Astrocyte (in vitro differentiated cells and primary cell): ENCODE results near the gene PPP2R3B. TPM values are rescaled to one million over a fixed set of nuclear protein-coding genes. Genes with fewer than 3 reads are reported as not detected.

Experiments used
- DNase-seq: peaks from one replicate; pipeline ENCODE4 v3.0.0-alpha.2; 2010; ENCODE audit warnings: low read depth
- FAIRE-seq: peaks from 2 replicates; lab custom pipeline; 2011; peaks lifted over from hg19 to GRCh38; lab: Jason Lieb, UNC
- H2AFZ ChIP-seq: 2 replicates; pipeline ENCODE4 v1.6.0; 2012; ENCODE audit warnings: low read depth, low read length, inconsistent platforms
- H3K27ac ChIP-seq: 2 replicates; pipeline ENCODE4 v1.5.1; 2011; ENCODE audit warnings: low read depth, low read length, inconsistent platforms
- H3K27me3 ChIP-seq: 2 replicates; pipeline ENCODE4 v1.6.0; 2011; ENCODE audit warnings: low read length, inconsistent platforms; ENCODE audit not compliant: insufficient read depth
- H3K36me3 ChIP-seq: 2 replicates; pipeline ENCODE4 v1.5.1; 2011; ENCODE audit warnings: low read length, inconsistent platforms; ENCODE audit not compliant: insufficient read depth
- H3K4me1 ChIP-seq: 2 replicates; pipeline ENCODE4 v1.5.1; 2011; ENCODE audit warnings: low read length, inconsistent platforms; ENCODE audit not compliant: insufficient read depth
- H3K4me2 ChIP-seq: 2 replicates; pipeline ENCODE4 v1.6.0; 2012; ENCODE audit warnings: low read length, inconsistent platforms
- H3K4me3 ChIP-seq: 2 replicates; pipeline ENCODE4 v1.5.1; 2011; ENCODE audit warnings: low read depth, mild to moderate bottlenecking, low read length, inconsistent platforms; ENCODE audit not compliant: insufficient read depth
- H3K79me2 ChIP-seq: 2 replicates; pipeline ENCODE4 v1.6.0; 2012; ENCODE audit warnings: mild to moderate bottlenecking, low read length, inconsistent platforms; ENCODE audit not compliant: insufficient read depth
- H3K9ac ChIP-seq: 2 replicates; pipeline ENCODE4 v1.6.0; 2012; ENCODE audit warnings: mild to moderate bottlenecking, low read length, inconsistent platforms
- H3K9me3 ChIP-seq: 2 replicates; pipeline ENCODE4 v1.5.1; 2012; ENCODE audit warnings: low read depth, mild to moderate bottlenecking, low read length, inconsistent platforms; ENCODE audit not compliant: insufficient read depth
- H4K20me1 ChIP-seq: 2 replicates; pipeline ENCODE4 v1.6.0; 2012; ENCODE audit warnings: low read length, inconsistent platforms; ENCODE audit not compliant: insufficient read depth
- H3K27ac Mint-ChIP-seq: one replicate; pipeline ENCODE4 v1.8.0; 2021; ENCODE audit warnings: mild to moderate bottlenecking, mixed read lengths; ENCODE audit not compliant: unreplicated experiment
- H3K27me3 Mint-ChIP-seq: one replicate; pipeline ENCODE4 v1.8.0; 2021; ENCODE audit warnings: low read depth, mixed read lengths; ENCODE audit not compliant: unreplicated experiment
- H3K36me3 Mint-ChIP-seq: one replicate; pipeline ENCODE4 v1.8.0; 2021; ENCODE audit warnings: low read depth, mixed read lengths; ENCODE audit not compliant: unreplicated experiment
- H3K4me1 Mint-ChIP-seq: one replicate; pipeline ENCODE4 v1.8.0; 2021; ENCODE audit warnings: low read depth, mixed read lengths; ENCODE audit not compliant: unreplicated experiment
- H3K4me3 Mint-ChIP-seq: one replicate; pipeline ENCODE4 v1.8.0; 2021; ENCODE audit warnings: mild to moderate bottlenecking, moderate library complexity, mixed read lengths; ENCODE audit not compliant: unreplicated experiment
- H3K9me3 Mint-ChIP-seq: one replicate; pipeline ENCODE4 v1.8.0; 2021; ENCODE audit warnings: mild to moderate bottlenecking, mixed read lengths; ENCODE audit not compliant: unreplicated experiment
- EZH2 ChIP-seq: IDR thresholded peaks from 2 replicates; pipeline ENCODE4 v1.6.1; 2012; ENCODE audit warnings: mild to moderate bottlenecking, low read length, inconsistent platforms; ENCODE audit not compliant: insufficient read depth
- total RNA-seq: library from RNA; stranded (reverse); gene quantifications from 2 replicates; pipeline ENCODE4 v1.2.1, GENCODE V29; 2021
- TF ChIP-seq, protein P1 (sequence below): IDR thresholded peaks from 2 replicates; pipeline ENCODE4 v1.5.1; 2011; ENCODE audit warnings: low read depth, mild to moderate bottlenecking, inconsistent platforms, low read length, moderate library complexity; ENCODE audit not compliant: insufficient read depth

The PPP2R3B gene
- total RNA-seq, 1 donor from 2014 or later, result 44.7 TPM

GRCh38 chrX:350534-351323, 36.0 kb downstream of the PPP2R3B start:
- Histone ChIP-seq H3K79me2 (peaks cover 1% of the 10 kb centered on the region), H3K27me3 (no peaks in the 10 kb centered on the region), H2AFZ (no peak overlapping the region), H3K9me3 (no peaks in the 10 kb centered on the region), H3K4me1 (no peaks in the 10 kb centered on the region), H4K20me1 (no peaks in the 10 kb centered on the region), H3K4me2 (no peak overlapping the region), H3K4me3 (no peak overlapping the region), H3K9ac (no peak overlapping the region), H3K36me3 (no peaks in the 10 kb centered on the region), H3K27ac (no peak overlapping the region)
- FAIRE-seq (no peak), DNase-seq (no peak)
- Mint-ChIP-seq H3K36me3 (peaks cover 23% of the 10 kb centered on the region), H3K27me3 (no peaks in the 10 kb centered on the region), H3K4me1 (peaks cover 22% of the 10 kb centered on the region), H3K27ac (no peak overlapping the region), H3K9me3 (no peaks in the 10 kb centered on the region), H3K4me3 (no peak overlapping the region)
- TF ChIP-seq, protein P1, sequence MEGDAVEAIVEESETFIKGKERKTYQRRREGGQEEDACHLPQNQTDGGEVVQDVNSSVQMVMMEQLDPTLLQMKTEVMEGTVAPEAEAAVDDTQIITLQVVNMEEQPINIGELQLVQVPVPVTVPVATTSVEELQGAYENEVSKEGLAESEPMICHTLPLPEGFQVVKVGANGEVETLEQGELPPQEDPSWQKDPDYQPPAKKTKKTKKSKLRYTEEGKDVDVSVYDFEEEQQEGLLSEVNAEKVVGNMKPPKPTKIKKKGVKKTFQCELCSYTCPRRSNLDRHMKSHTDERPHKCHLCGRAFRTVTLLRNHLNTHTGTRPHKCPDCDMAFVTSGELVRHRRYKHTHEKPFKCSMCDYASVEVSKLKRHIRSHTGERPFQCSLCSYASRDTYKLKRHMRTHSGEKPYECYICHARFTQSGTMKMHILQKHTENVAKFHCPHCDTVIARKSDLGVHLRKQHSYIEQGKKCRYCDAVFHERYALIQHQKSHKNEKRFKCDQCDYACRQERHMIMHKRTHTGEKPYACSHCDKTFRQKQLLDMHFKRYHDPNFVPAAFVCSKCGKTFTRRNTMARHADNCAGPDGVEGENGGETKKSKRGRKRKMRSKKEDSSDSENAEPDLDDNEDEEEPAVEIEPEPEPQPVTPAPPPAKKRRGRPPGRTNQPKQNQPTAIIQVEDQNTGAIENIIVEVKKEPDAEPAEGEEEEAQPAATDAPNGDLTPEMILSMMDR, result no peak
- no peak for TF ChIP-seq EZH2

GRCh38 chrX:350148-350533, 36.6 kb downstream of the PPP2R3B start:
- TF ChIP-seq, protein P1, result no peak
- TF ChIP-seq EZH2, result no peak
- H3K27ac Mint-ChIP-seq, result no peak overlapping the region
- no peak overlapping the region for H3K27ac ChIP-seq
- H4K20me1 ChIP-seq, result no peaks in the 10 kb centered on the region
- no peak overlapping the region for H2AFZ ChIP-seq
- H3K9me3 Mint-ChIP-seq, result no peaks in the 10 kb centered on the region
- DNase-seq (no peak), FAIRE-seq (no peak)
- H3K27me3 ChIP-seq, result no peaks in the 10 kb centered on the region
- H3K27me3 Mint-ChIP-seq, result no peaks in the 10 kb centered on the region
- peaks cover 23% of the 10 kb centered on the region for H3K36me3 Mint-ChIP-seq
- H3K4me2 ChIP-seq, result no peak overlapping the region
- no peaks in the 10 kb centered on the region for H3K36me3 ChIP-seq
- H3K4me1 ChIP-seq, result no peaks in the 10 kb centered on the region
- no peaks in the 10 kb centered on the region for H3K79me2 ChIP-seq
- H3K9me3 ChIP-seq, result no peaks in the 10 kb centered on the region
- H3K4me3 ChIP-seq, result no peak overlapping the region
- no peak overlapping the region for H3K4me3 Mint-ChIP-seq
- peaks cover 21% of the 10 kb centered on the region for H3K4me1 Mint-ChIP-seq
- H3K9ac ChIP-seq, result no peak overlapping the region

DNA sequence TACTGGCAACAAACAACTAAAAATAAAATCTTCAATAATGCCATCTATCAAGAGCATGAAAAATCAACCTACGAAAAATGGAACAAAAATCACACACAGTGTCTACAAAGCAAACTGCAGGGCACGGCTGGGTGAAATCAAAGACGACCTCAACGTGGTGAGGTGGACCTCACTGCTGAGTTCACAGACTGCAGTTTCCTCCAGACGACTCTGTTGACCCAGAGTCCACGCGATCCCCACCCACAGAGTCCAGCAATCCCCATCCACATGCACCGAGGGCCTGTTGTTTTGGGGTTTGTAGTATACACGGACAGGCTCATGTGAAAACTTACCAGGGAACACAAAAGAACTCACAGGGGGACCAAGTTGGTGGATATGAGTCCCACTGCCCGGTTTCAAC, 37.0 kb downstream of the PPP2R3B start:
- TF ChIP-seq, protein P1, result no peak
- no peak for TF ChIP-seq EZH2
- Histone ChIP-seq H3K36me3 (no peaks in the 10 kb centered on the region), H2AFZ (no peak overlapping the region), H3K4me2 (no peak overlapping the region), H4K20me1 (no peaks in the 10 kb centered on the region), H3K9me3 (no peaks in the 10 kb centered on the region), H3K4me1 (no peaks in the 10 kb centered on the region), H3K9ac (no peak overlapping the region), H3K4me3 (no peak overlapping the region), H3K27me3 (no peaks in the 10 kb centered on the region), H3K79me2 (no peaks in the 10 kb centered on the region), H3K27ac (no peak overlapping the region)
- Mint-ChIP-seq H3K4me3 (no peak overlapping the region), H3K9me3 (no peaks in the 10 kb centered on the region), H3K27me3 (no peaks in the 10 kb centered on the region), H3K36me3 (peaks cover 25% of the 10 kb centered on the region), H3K4me1 (peaks cover 21% of the 10 kb centered on the region), H3K27ac (peak overlapping the region; percentile 77)
- no peak for FAIRE-seq
- DNase-seq, result no peak
